Islet of Langerhans (tissue), 1 donor: ENCODE measurements around the gene CDC42EP4.

ENCODE experiments used
- FAIRE-seq: peaks from one replicate; lab custom pipeline; 2011; peaks lifted over from hg19 to GRCh38; lab: Jason Lieb, UNC

Gene CDC42EP4

GRCh38 chr17:73297934-73298861 lies 13.6 kb downstream of the CDC42EP4 start:
- no peak for FAIRE-seq

- no peak for FAIRE-seq
Observed at GRCh38 chr17:73293480-73293911, 18.3 kb downstream of the CDC42EP4 start.

- FAIRE-seq: no peak
Observed at GRCh38 chr17:73293031-73293430, 18.8 kb downstream of the CDC42EP4 start.

GRCh38 chr17:73292031-73292531 lies 19.7 kb downstream of the CDC42EP4 start:
- FAIRE-seq: no peak

- no peak for FAIRE-seq
Observed at GRCh38 chr17:73291260-73291801, 20.5 kb downstream of the CDC42EP4 start.

GRCh38 chr17:73290399-73291259 lies 21.2 kb downstream of the CDC42EP4 start:
- FAIRE-seq: no peak

GRCh38 chr17:73289549-73290254 lies 22.1 kb downstream of the CDC42EP4 start:
- no peak for FAIRE-seq

- FAIRE-seq: no peak
Observed at GRCh38 chr17:73288534-73289302, 23.1 kb downstream of the CDC42EP4 start.

- no peak for FAIRE-seq
Observed at GRCh38 chr17:73286863-73287296, 24.9 kb downstream of the CDC42EP4 start.

GRCh38 chr17:73285916-73286862 lies 25.6 kb downstream of the CDC42EP4 start:
- FAIRE-seq: no peak

GRCh38 chr17:73285603-73285908 lies 26.2 kb downstream of the CDC42EP4 start:
- FAIRE-seq: no peak

- no peak for FAIRE-seq
Observed at GRCh38 chr17:73284906-73285602, 26.7 kb downstream of the CDC42EP4 start.

GRCh38 chr17:73284354-73284753 lies 27.4 kb downstream of the CDC42EP4 start:
- no peak for FAIRE-seq

- FAIRE-seq: no peak
Observed at GRCh38 chr17:73283841-73284282, 27.9 kb downstream of the CDC42EP4 start.

- FAIRE-seq: no peak
Observed at GRCh38 chr17:73283250-73283649, 28.6 kb downstream of the CDC42EP4 start.

GRCh38 chr17:73282629-73283028 lies 29.2 kb downstream of the CDC42EP4 start:
- no peak for FAIRE-seq

GRCh38 chr17:73281928-73282327 lies 29.9 kb downstream of the CDC42EP4 start:
- FAIRE-seq: no peak

GRCh38 chr17:73280191-73280590 lies 31.6 kb downstream of the CDC42EP4 start:
- FAIRE-seq: no peak

- no peak for FAIRE-seq
Observed at GRCh38 chr17:73279704-73280103, 32.1 kb downstream of the CDC42EP4 start.
